ENCODE results near the gene SLC31A2.

The SLC31A2 gene

DNA sequence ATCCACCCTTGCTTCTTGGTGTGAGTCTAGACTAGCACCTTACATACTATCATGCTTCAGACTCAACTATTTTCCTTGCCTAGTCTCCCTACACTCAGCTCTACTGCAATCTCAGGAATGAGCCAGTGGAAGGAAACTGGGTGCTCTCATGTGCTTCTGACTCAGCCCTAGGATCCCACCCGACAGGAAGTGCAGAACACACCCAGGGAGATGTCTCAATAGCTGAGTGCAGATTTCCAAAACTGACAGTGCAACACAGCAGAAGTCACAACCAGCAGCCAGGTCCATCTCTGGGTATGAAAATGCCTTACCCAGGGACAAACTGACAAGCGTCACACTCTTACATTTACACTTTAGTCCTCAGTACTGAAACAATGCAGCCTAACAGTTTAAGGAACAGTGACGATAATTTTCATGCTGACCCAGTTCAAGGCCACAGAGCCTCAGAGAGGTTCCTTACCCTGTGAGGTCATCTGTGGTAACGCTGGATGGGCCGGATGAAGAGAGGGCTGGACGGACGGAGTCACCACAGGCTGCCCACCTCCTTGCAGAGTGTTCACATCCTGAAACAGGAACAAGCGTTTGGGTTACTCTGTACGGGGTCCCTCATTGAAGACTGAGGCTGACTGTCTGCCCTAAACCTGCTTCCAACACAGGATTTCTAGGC lies 37.3 kb downstream of the SLC31A2 start:
- no peak for DNase-seq

- DNase-seq = no peak
Measured at GRCh38 chr9:113192455-113192854, 41.6 kb downstream of the SLC31A2 start.

DNA sequence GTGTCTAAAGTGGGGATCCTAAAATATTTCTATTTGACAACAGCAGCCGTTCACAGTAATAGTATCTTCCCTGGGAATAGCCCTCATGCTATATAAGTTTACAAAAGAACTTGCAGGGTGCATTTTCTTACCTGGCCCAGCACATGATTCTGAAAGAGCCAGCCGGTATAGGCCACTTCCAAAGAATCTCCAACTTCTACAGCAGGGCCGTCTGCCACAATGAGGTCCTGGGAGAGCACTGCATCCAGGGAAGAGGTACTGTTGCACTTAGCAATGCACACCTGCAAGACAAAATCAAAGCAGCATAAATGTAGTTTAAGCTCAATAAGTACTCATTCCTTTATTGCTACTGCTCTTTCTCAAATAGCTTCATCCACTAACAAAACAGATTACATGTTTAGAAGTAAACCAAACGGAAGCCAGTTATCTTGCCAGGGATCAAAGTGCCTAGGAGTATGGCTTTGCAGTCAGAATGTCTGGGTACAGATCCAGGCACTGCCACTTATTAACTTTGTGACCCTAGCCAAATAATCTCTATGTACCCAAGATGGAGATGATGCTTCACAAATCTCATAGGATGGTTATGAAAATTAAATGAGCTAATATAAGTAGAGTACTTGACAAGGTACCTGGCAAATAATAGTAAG lies 49.0 kb downstream of the SLC31A2 start:
- DNase-seq = no peak

DNA sequence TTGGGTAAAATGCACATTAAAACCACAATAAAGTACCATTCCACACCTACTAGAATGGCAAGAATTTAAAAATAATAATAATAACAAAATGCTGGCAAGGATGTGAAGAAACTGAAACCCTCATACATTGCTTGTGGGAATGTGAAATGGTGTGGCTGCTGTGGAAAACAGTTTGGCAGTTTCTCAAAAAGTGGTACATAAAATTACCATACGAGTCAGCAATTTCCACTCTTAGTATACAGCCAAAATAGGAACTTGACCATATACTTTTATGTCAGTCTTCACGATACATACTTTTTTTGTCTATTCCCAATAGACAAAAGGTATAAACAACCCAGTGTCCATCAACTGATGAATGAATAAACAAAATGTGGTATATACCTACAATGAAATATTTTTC lies 54.6 kb downstream of the SLC31A2 start:
- DNase-seq = no peak

GRCh38 chr9:113205861-113206260 lies 55.1 kb downstream of the SLC31A2 start:
- no peak for DNase-seq

GRCh38 chr9:113210815-113211214 lies 60.0 kb downstream of the SLC31A2 start:
- DNase-seq = no peak

Measured in stimulated activated CD4-positive, alpha-beta T cell treated with anti-CD3 and anti-CD28 coated beads, Interleukin-4, amount 100 ng/mL, for 4 hours (primary cell).